GM12878 (cell line): Measurements from ENCODE around the gene VCP. TPM values are rescaled to one million over a fixed set of nuclear protein-coding genes. Genes with fewer than 3 reads are reported as not detected.

ENCODE experiments used
- ATAC-seq: fragments of 200-7000 bp; cut with Tn5 transposase; 3 replicates; pipeline ENCODE4 v1.9.1; 2020; ENCODE audit warnings: mild to moderate bottlenecking, moderate library complexity
- BruUV-seq: library from RNA; stranded (reverse); fragments of 400-500 nt; replicated peaks from 2 replicates; lab custom pipeline; 2021; lab: Mats Ljungman, UMichigan
- CTCF ChIA-PET: fragments of 300-600 bp; sonication (Branson Sonifier 250); formaldehyde crosslinking; extraction: SDS; loops from one replicate; lab custom pipeline; 2021; ENCODE audit warnings: inconsistent platforms; lab: Yijun Ruan, JAX
- POLR2A ChIA-PET: fragments of 350-600 bp; formaldehyde crosslinking; extraction: SDS; loops from one replicate; lab custom pipeline; 2021; ENCODE audit warnings: inconsistent platforms; lab: Charles Lee
- RAD21 ChIA-PET: fragments of 300-600 bp; sonication (Branson Sonifier 250); formaldehyde crosslinking; loops from one replicate; lab custom pipeline; 2023; ENCODE audit warnings: antibody characterized with exemption; ENCODE audit not compliant: unreplicated experiment; lab: Charles Lee
- SMC1A ChIA-PET: fragments of 300-600 bp; sonication (Branson Sonifier 250); formaldehyde crosslinking; loops from one replicate; lab custom pipeline; 2023; ENCODE audit not compliant: unreplicated experiment, uncharacterized antibody; lab: Charles Lee
- DNase-seq: peaks from one replicate; pipeline ENCODE4 v3.0.0-alpha.2; 2011; ENCODE audit warnings: low read depth, low spot score
- FAIRE-seq: peaks from 3 replicates; lab custom pipeline; 2011; peaks lifted over from hg19 to GRCh38; lab: Jason Lieb, UNC
- H2AFZ ChIP-seq: 2 replicates; pipeline ENCODE4 v1.6.0; 2011; ENCODE audit warnings: low read depth, low read length, control low read depth; ENCODE audit not compliant: control insufficient read depth
- H3K27ac ChIP-seq: 2 replicates; pipeline ENCODE4 v1.5.1; 2011; ENCODE audit warnings: control low read depth; ENCODE audit not compliant: control insufficient read depth, insufficient read depth
- H3K27me3 ChIP-seq, 2 experiments: replicated peaks in 1 of 2; 2 replicates each; pipeline versions ENCODE4 v1.6.0 to v1.6.1; 2011; ENCODE audit warnings: low read length in 1 of 2; ENCODE audit not compliant: control insufficient read depth in 2 of 2, insufficient read depth in 2 of 2
- H3K36me3 ChIP-seq, 2 experiments: 2 replicates each; pipeline ENCODE4 v1.5.1; 2011; ENCODE audit warnings: low read length in 1 of 2; ENCODE audit not compliant: control insufficient read depth in 2 of 2, insufficient read depth in 2 of 2
- H3K4me1 ChIP-seq: 2 replicates; pipeline ENCODE4 v1.6.1; 2011; ENCODE audit warnings: mild to moderate bottlenecking, low read length, moderate library complexity, mixed read lengths; ENCODE audit not compliant: control insufficient read depth, insufficient read depth
- H3K4me2 ChIP-seq: 2 replicates; pipeline ENCODE4 v1.6.0; 2011; ENCODE audit warnings: control low read depth; ENCODE audit not compliant: control insufficient read depth, insufficient read depth
- H3K4me3 ChIP-seq: fragments of 200-600 bp; sonication (generic); 2 replicates; pipeline ENCODE4 v1.5.1; 2016
- H3K79me2 ChIP-seq: 2 replicates; pipeline ENCODE4 v1.6.0; 2011; ENCODE audit warnings: low read length; ENCODE audit not compliant: control insufficient read depth, insufficient read depth
- H3K9ac ChIP-seq: 2 replicates; pipeline ENCODE4 v1.8.0; 2011; ENCODE audit warnings: low read length, control low read depth, mixed read lengths; ENCODE audit not compliant: control insufficient read depth, insufficient read depth
- H3K9me3 ChIP-seq: replicated peaks from 3 replicates; pipeline ENCODE4 v1.5.1; 2011; ENCODE audit warnings: mild to moderate bottlenecking, low read length; ENCODE audit not compliant: control insufficient read depth, insufficient read depth
- H4K20me1 ChIP-seq: 2 replicates; pipeline ENCODE4 v1.6.0; 2011; ENCODE audit not compliant: control insufficient read depth, insufficient read depth
- BCL11A ChIP-seq: IDR thresholded peaks from 2 replicates; pipeline ENCODE4 v1.6.1; 2011; ENCODE audit warnings: low read depth, low read length
- BHLHE40 ChIP-seq, 2 experiments: fragments of 450-650 bp in 1 of 2; IDR thresholded peaks; 2 replicates each; pipeline ENCODE4 v1.6.1; 2011 to 2017; ENCODE audit warnings: low read depth in 2 of 2, borderline replicate concordance in 1 of 2, improper control_type of control experiment in 1 of 2, low read length in 1 of 2, mild to moderate bottlenecking in 1 of 2
- CHD2 ChIP-seq: IDR thresholded peaks from 2 replicates; pipeline ENCODE4 v1.6.1; 2011; ENCODE audit warnings: low read depth, low read length, improper control_type of control experiment, borderline replicate concordance
- EP300 ChIP-seq, 2 experiments: fragments of 150-350 bp in 1 of 2; IDR thresholded peaks; 2 replicates each; pipeline ENCODE4 v1.6.1; 2011 to 2012; ENCODE audit warnings: low read depth in 2 of 2, low read length in 2 of 2, borderline replicate concordance in 1 of 2, improper control_type of control experiment in 1 of 2, inconsistent platforms in 1 of 2; ENCODE audit not compliant: control insufficient read depth in 1 of 2
- HDAC6 ChIP-seq: fragments of 200-600 bp; sonication (generic); IDR thresholded peaks from one replicate; pipeline ENCODE4 v1.8.0; 2017; ENCODE audit warnings: antibody characterized with exemption; ENCODE audit not compliant: unreplicated experiment
- IRF4 ChIP-seq: IDR thresholded peaks from 2 replicates; pipeline ENCODE4 v1.6.1; 2011; ENCODE audit warnings: low read depth, low read length
- KAT2A ChIP-seq: conservative IDR thresholded peaks from 2 replicates; pipeline ENCODE4 v1.6.1; 2011; ENCODE audit warnings: low read depth, low read length; ENCODE audit not compliant: control insufficient read depth
- NRF1 ChIP-seq: conservative IDR thresholded peaks from 2 replicates; pipeline ENCODE4 v1.6.1; 2011; ENCODE audit warnings: mild to moderate bottlenecking, low read depth, low read length, improper control_type of control experiment
- POLR2AphosphoS5 ChIP-seq: IDR thresholded peaks from 2 replicates; pipeline ENCODE4 v1.6.1; 2011; ENCODE audit warnings: mild to moderate bottlenecking, low read length, inconsistent platforms
- SMC3 ChIP-seq: IDR thresholded peaks from 2 replicates; pipeline ENCODE4 v1.6.1; 2011; ENCODE audit warnings: low read length, improper control_type of control experiment, borderline replicate concordance
- SP1 ChIP-seq: IDR thresholded peaks from one replicate; pipeline ENCODE4 v1.6.1; 2011; ENCODE audit warnings: low read depth, low read length
- STAT3 ChIP-seq: IDR thresholded peaks from 2 replicates; pipeline ENCODE4 v1.6.1; 2011; ENCODE audit warnings: low read depth, low read length, improper control_type of control experiment
- YBX1 ChIP-seq: fragments of 450-650 bp; IDR thresholded peaks from 2 replicates; pipeline ENCODE4 v1.6.1; 2016; ENCODE audit warnings: antibody characterized with exemption
- YY1 ChIP-seq: IDR thresholded peaks from 2 replicates; pipeline ENCODE4 v1.6.1; 2011; ENCODE audit warnings: low read depth, mild to moderate bottlenecking, low read length
- ZZZ3 ChIP-seq: IDR thresholded peaks from 2 replicates; pipeline ENCODE4 v1.6.1; 2011; ENCODE audit warnings: low read depth; ENCODE audit not compliant: control insufficient read depth, insufficient read length
- WGBS: methylation state at CpG from one replicate; pipeline ENCODE4 v1.1.6; 2016; ENCODE audit warnings: low lambda C conversion rate; ENCODE audit not compliant: insufficient replicate concordance, insufficient coverage; ENCODE audit errors: missing lambda C conversion rate; 5-methylcytosine and 5-hydroxymethylcytosine counted together
- in situ Hi-C: fragments of 300-500 bp; cut with MboI; formaldehyde crosslinking; loops from 9 replicates; pipeline ENCODE4 v1.14.3; 2018; ENCODE audit warnings: mixed read lengths
- intact Hi-C: fragments of 100-400 bp; cut with micrococcal nuclease; formaldehyde crosslinking; loops from one replicate; pipeline ENCODE4 v1.14.2; 2022; ENCODE audit not compliant: unreplicated experiment
- polyA plus RNA-seq, 11 experiments: library from polyadenylated mRNA; depleted of rRNA in 4 of 11; unstranded in 6 of 11; stranded (reverse) in 5 of 11; fragments of >200 nt; fragmentation: Nextera tagmentation in 4 of 11; fragmentation: Illumina TruSeq in 1 of 11; extraction: Ambion mirVana in 4 of 11; extraction: Trizol in 1 of 11; gene quantifications; 1 replicate in 1 of 11; 2 replicates in 10 of 11; pipeline versions ENCODE4 v1.2.1 to v1.2.3, GENCODE V29; 2011 to 2016; ENCODE audit warnings: inconsistent platforms in 2 of 11, missing spikeins in 2 of 11, low read depth in 1 of 11
- total RNA-seq, 4 experiments: library from RNA; depleted of rRNA in 3 of 4; stranded (reverse); fragments of >200 nt in 3 of 4; fragmentation: Illumina TruSeq in 1 of 4; extraction: Trizol in 1 of 4; gene quantifications; 2 replicates each; pipeline versions ENCODE4 v1.2.1 to v1.2.3, GENCODE V29; 2013 to 2021

Gene VCP
- total and polyA plus RNA-seq, 10 of the 15 experiments (the other 5 are each of a cell fraction or from before 2014, with no cell fraction given) = 7.4 to 327 (median 244) TPM

- FAIRE-seq = no peak
- no peaks in the 10 kb centered on the region for H4K20me1 ChIP-seq
- no peaks in the 10 kb centered on the region for H3K36me3 ChIP-seq
- no peak for DNase-seq
- 63% methylated on average over 4 of the region's 4 CpGs for WGBS
- no peak overlapping the region for H3K4me2 ChIP-seq
- intact Hi-C loops (no loop called here), in situ Hi-C loops (no loop called here)
- no peak overlapping the region for H2AFZ ChIP-seq
- H3K4me1 ChIP-seq = no peaks in the 10 kb centered on the region
- ChIA-PET CTCF (interaction anchor here (2.0 to 7.2 kb wide), 2 partner anchors 22 to 67 kb away, joined by 4 to 39 read pairs; partner anchors contain the start of gene PIGO), RAD21 (no interaction called here), SMC1A (interaction anchor here (1.0 kb wide), 1 partner anchor 17 kb away, joined by 4 read pairs; no protein-coding TSS in a partner anchor), POLR2A (no interaction called here)
- H3K79me2 ChIP-seq = no peaks in the 10 kb centered on the region
- no peak for ATAC-seq
- H3K9me3 ChIP-seq = no peaks in the 10 kb centered on the region; the same call in 2 of the 3 replicates
- BruUV-seq = no TSS peak
- TF ChIP-seq BCL11A (no peak), NRF1 (no peak), YBX1 (no peak), YY1 (no peak), IRF4 (no peak), BHLHE40 (IDR thresholded peaks at IDR 0.05; ENCODE audit: borderline replicate concordance in 1 of 2, low read depth in 2 of 2, low read length in 1 of 2) (no peak), CHD2 (no peak), POLR2AphosphoS5 (no peak), STAT3 (no peak), SP1 (no peak), SMC3 (no peak), HDAC6 (no peak), KAT2A (no peak), ZZZ3 (no peak), EP300 (IDR thresholded peaks at IDR 0.05; ENCODE audit: borderline replicate concordance in 1 of 2, control insufficient read depth in 1 of 2, low read depth in 2 of 2, low read length in 2 of 2) (no peak)
- no peak overlapping the region for H3K4me3 ChIP-seq
- no peaks in the 10 kb centered on the region for H3K27me3 ChIP-seq
- H3K9ac ChIP-seq = no peak overlapping the region
- no peak overlapping the region for H3K27ac ChIP-seq
Measured at GRCh38 chr9:35029241-35029640, 43.2 kb downstream of the VCP start.
